IPS DF 6.9 (cell line): Measurements from ENCODE around the gene SEC31A.
A peak's percentile ranks its signal among the peaks of the same experiment; 100 is the strongest.
"Not testable (repeated sequence)": the region's sequence is repeated elsewhere in the genome, so short reads cannot be mapped to it uniquely, and the experiment has no call there.

Experiments used
- DNase-seq: peaks from one replicate; pipeline ENCODE4 v3.0.0-alpha.2; 2013; ENCODE audit warnings: low read depth, low spot score
- H3K27ac ChIP-seq: one replicate; pipeline ENCODE4 v1.5.1; 2013; ENCODE audit warnings: low read length, control low read depth
- H3K27me3 ChIP-seq: 2 replicates; pipeline ENCODE4 v1.6.1; 2013; ENCODE audit warnings: mild to moderate bottlenecking, low read length; ENCODE audit not compliant: control insufficient read depth, insufficient read depth
- H3K36me3 ChIP-seq: 2 replicates; pipeline ENCODE4 v1.6.1; 2013; ENCODE audit warnings: low read length; ENCODE audit not compliant: control insufficient read depth, insufficient read depth
- H3K4me1 ChIP-seq: 2 replicates; pipeline ENCODE4 v1.6.1; 2013; ENCODE audit warnings: low read length; ENCODE audit not compliant: control insufficient read depth, insufficient read depth
- H3K4me3 ChIP-seq: 2 replicates; pipeline ENCODE4 v1.5.1; 2013; ENCODE audit warnings: mild to moderate bottlenecking, low read length
- H3K9me3 ChIP-seq: 2 replicates; pipeline ENCODE4 v1.6.1; 2013; ENCODE audit warnings: low read length, inconsistent platforms; ENCODE audit not compliant: control insufficient read depth, insufficient read depth
- WGBS: extraction: QIAGEN DNeasy Blood & Tissue Kit; methylation state at CpG from one replicate; pipeline ENCODE4 v1.1.7; 2013; ENCODE audit warnings: mixed read lengths, missing lambda C conversion rate; ENCODE audit not compliant: insufficient read length, insufficient coverage; 5-methylcytosine and 5-hydroxymethylcytosine counted together

The SEC31A gene

GRCh38 chr4:82865592-82865991 is 25.4 kb downstream of the SEC31A start:
- Histone ChIP-seq H3K27ac (no peak overlapping the region), H3K9me3 (no peaks in the 10 kb centered on the region), H3K4me1 (no peaks in the 10 kb centered on the region), H3K36me3 (peaks cover 2% of the 10 kb centered on the region; the same call in 1 of the 2 replicates), H3K27me3 (no peaks in the 10 kb centered on the region), H3K4me3 (no peak overlapping the region)
- no peak for DNase-seq
- WGBS, result no CpG with 5 or more reads among the region's 1 CpG

- no peaks in the 10 kb centered on the region; the same call in 1 of the 2 replicates for H3K36me3 ChIP-seq
- no peaks in the 10 kb centered on the region for H3K4me1 ChIP-seq
- H3K27me3 ChIP-seq, result no peaks in the 10 kb centered on the region
- no CpG with 5 or more reads among the region's 6 CpGs for WGBS
- H3K27ac ChIP-seq, result no peak overlapping the region
- no peaks in the 10 kb centered on the region for H3K9me3 ChIP-seq
- DNase-seq, result no peak
- H3K4me3 ChIP-seq, result no peak overlapping the region
These were observed 26.5 kb downstream of the SEC31A start for GRCh38 chr4:82864336-82864979.

GRCh38 chr4:82861529-82861928 is 29.4 kb downstream of the SEC31A start:
- DNase-seq, result no peak
- no peaks in the 10 kb centered on the region for H3K27me3 ChIP-seq
- H3K4me3 ChIP-seq, result no peak overlapping the region
- H3K4me1 ChIP-seq, result no peaks in the 10 kb centered on the region
- no peaks in the 10 kb centered on the region; the same call in 1 of the 2 replicates for H3K36me3 ChIP-seq
- no peak overlapping the region for H3K27ac ChIP-seq
- no peaks in the 10 kb centered on the region for H3K9me3 ChIP-seq

GRCh38 chr4:82860487-82860886 is 30.5 kb downstream of the SEC31A start:
- H3K27me3 ChIP-seq, DNase-seq, H3K36me3 ChIP-seq, H3K9me3 ChIP-seq, H3K4me3 ChIP-seq, H3K4me1 ChIP-seq, H3K27ac ChIP-seq: not testable (repeated sequence)
- no CpG with 5 or more reads among the region's 2 CpGs for WGBS

- DNase-seq, result no peak
- Histone ChIP-seq H3K27ac (no peak overlapping the region), H3K27me3 (no peaks in the 10 kb centered on the region), H3K9me3 (no peaks in the 10 kb centered on the region), H3K4me1 (no peaks in the 10 kb centered on the region), H3K36me3 (peaks cover 8% of the 10 kb centered on the region; the same call in 1 of the 2 replicates), H3K4me3 (no peak overlapping the region)
- no CpG with 5 or more reads among the region's 5 CpGs for WGBS
These were observed 38.1 kb downstream of the SEC31A start for GRCh38 chr4:82852751-82853285.

GRCh38 chr4:82851885-82852750 is 38.8 kb downstream of the SEC31A start:
- H3K4me3 ChIP-seq, result no peak overlapping the region
- peaks cover 8% of the 10 kb centered on the region; the same call in 1 of the 2 replicates for H3K36me3 ChIP-seq
- H3K27me3 ChIP-seq, result no peaks in the 10 kb centered on the region
- no peaks in the 10 kb centered on the region for H3K9me3 ChIP-seq
- no CpG with 5 or more reads among the region's 1 CpG for WGBS
- H3K27ac ChIP-seq, result no peak overlapping the region
- H3K4me1 ChIP-seq, result no peaks in the 10 kb centered on the region
- DNase-seq, result peak; percentile 27

- WGBS, result no CpG with 5 or more reads among the region's 2 CpGs
- Histone ChIP-seq H3K4me3 (no peak overlapping the region), H3K27me3 (no peaks in the 10 kb centered on the region), H3K27ac (no peak overlapping the region), H3K9me3 (no peaks in the 10 kb centered on the region), H3K4me1 (no peaks in the 10 kb centered on the region), H3K36me3 (peaks cover 10% of the 10 kb centered on the region; the same call in 1 of the 2 replicates)
- no peak for DNase-seq
These were observed 39.6 kb downstream of the SEC31A start for GRCh38 chr4:82851318-82851717.

GRCh38 chr4:82850684-82851083 is 40.3 kb downstream of the SEC31A start:
- Histone ChIP-seq H3K4me3 (no peak overlapping the region), H3K9me3 (no peaks in the 10 kb centered on the region), H3K4me1 (no peaks in the 10 kb centered on the region), H3K27me3 (no peaks in the 10 kb centered on the region), H3K27ac (no peak overlapping the region), H3K36me3 (peaks cover 10% of the 10 kb centered on the region; the same call in 1 of the 2 replicates)
- DNase-seq, result no peak

GRCh38 chr4:82848706-82849105 is 42.2 kb downstream of the SEC31A start:
- Histone ChIP-seq H3K27me3 (no peaks in the 10 kb centered on the region), H3K4me1 (no peaks in the 10 kb centered on the region), H3K27ac (no peak overlapping the region), H3K36me3 (peaks cover 12% of the 10 kb centered on the region; the same call in 1 of the 2 replicates), H3K4me3 (no peak overlapping the region), H3K9me3 (no peaks in the 10 kb centered on the region)
- no peak for DNase-seq
- WGBS, result no CpG with 5 or more reads among the region's 3 CpGs

- no peaks in the 10 kb centered on the region for H3K4me1 ChIP-seq
- no peaks in the 10 kb centered on the region for H3K27me3 ChIP-seq
- H3K4me3 ChIP-seq, result no peak overlapping the region
- H3K9me3 ChIP-seq, result no peaks in the 10 kb centered on the region
- no peak overlapping the region for H3K27ac ChIP-seq
- DNase-seq, result no peak
- H3K36me3 ChIP-seq, result peaks cover 10% of the 10 kb centered on the region; the same call in 1 of the 2 replicates
These were observed 48.4 kb downstream of the SEC31A start for GRCh38 chr4:82842593-82842992.
